Measurements from ENCODE around the gene PTPRG.

The PTPRG gene

DNA sequence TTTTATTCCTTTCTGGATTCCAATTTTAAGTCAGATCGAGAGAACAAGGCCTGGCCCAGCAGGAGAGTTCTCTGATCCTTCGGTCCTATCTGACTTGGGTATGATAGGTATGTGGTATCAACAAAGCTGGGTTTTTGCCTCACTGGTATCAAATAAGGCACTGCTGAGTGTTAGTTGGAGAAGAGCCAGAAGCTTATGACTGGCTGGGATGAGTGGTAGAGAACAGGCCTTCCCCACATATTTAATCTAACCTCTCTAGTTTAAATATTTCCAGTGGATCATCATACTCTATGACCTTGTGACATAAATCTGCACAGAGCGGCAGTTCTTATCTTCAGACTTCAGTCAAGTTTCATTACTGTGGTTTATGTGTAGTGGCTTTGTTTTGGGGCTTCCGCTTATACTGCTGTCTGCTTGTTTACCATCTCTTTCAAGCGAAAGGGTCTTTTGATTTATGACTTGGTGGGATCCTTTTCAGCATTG, 164.5 kb downstream of the PTPRG start:
- Histone ChIP-seq H3K79me2 (ENCODE audit: control insufficient read depth, low read length) (no peaks in the 10 kb centered on the region), H3K27ac (ENCODE audit: low read depth, low read length) (no peak overlapping the region), H4K20me1 (ENCODE audit: control insufficient read depth, insufficient read depth, low read depth, low read length) (no peaks in the 10 kb centered on the region), H3K4me2 (ENCODE audit: low read length) (no peak overlapping the region), H3K4me3 (ENCODE audit: low read length) (no peak overlapping the region), H3K9me2 (replicated peaks; ENCODE audit: control insufficient read depth, low read length) (no peaks in the 10 kb centered on the region), H3K27me3 (ENCODE audit: control insufficient read depth, low read length) (no peaks in the 10 kb centered on the region), H3K9me3 (ENCODE audit: control insufficient read depth, insufficient read depth, low read length) (no peaks in the 10 kb centered on the region), H3F3A (ENCODE audit: control insufficient read depth, insufficient read depth) (no peaks in the 10 kb centered on the region), H3K36me3 (ENCODE audit: control insufficient read depth, low read length) (no peaks in the 10 kb centered on the region), H3K4me1 (ENCODE audit: control insufficient read depth, low read length) (no peaks in the 10 kb centered on the region)
- TF ChIP-seq, protein P1, sequence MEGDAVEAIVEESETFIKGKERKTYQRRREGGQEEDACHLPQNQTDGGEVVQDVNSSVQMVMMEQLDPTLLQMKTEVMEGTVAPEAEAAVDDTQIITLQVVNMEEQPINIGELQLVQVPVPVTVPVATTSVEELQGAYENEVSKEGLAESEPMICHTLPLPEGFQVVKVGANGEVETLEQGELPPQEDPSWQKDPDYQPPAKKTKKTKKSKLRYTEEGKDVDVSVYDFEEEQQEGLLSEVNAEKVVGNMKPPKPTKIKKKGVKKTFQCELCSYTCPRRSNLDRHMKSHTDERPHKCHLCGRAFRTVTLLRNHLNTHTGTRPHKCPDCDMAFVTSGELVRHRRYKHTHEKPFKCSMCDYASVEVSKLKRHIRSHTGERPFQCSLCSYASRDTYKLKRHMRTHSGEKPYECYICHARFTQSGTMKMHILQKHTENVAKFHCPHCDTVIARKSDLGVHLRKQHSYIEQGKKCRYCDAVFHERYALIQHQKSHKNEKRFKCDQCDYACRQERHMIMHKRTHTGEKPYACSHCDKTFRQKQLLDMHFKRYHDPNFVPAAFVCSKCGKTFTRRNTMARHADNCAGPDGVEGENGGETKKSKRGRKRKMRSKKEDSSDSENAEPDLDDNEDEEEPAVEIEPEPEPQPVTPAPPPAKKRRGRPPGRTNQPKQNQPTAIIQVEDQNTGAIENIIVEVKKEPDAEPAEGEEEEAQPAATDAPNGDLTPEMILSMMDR (IDR thresholded peaks at IDR 0.05; ENCODE audit: low read depth, low read length, poor library complexity, severe bottlenecking) = no peak
- TF ChIP-seq EZH2phosphoT487 (IDR thresholded peaks at IDR 0.05; ENCODE audit: borderline replicate concordance, low read length) = no peak

DNA sequence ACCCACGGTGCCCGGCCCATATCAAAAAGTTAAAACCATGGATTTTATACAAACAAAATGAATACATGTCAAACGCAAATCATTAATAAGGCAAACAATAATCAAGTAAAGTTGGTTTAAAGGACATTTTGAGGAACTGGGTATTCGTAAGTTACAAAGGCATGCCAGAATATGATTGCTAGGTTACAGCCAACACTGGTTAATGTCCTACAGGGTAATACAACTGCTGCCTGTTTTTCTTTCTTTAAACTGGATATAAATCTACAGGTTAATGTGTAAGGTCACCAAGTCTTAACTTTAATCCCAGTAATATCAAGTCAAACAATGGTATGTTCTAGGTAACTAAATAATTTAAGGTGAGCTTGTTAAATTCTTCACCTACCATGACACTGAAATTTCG, 166.1 kb downstream of the PTPRG start:
- Histone ChIP-seq H4K20me1 (ENCODE audit: control insufficient read depth, insufficient read depth, low read depth, low read length) (no peaks in the 10 kb centered on the region), H3K9me3 (ENCODE audit: control insufficient read depth, insufficient read depth, low read length) (no peaks in the 10 kb centered on the region), H3K79me2 (ENCODE audit: control insufficient read depth, low read length) (no peaks in the 10 kb centered on the region), H3K4me2 (ENCODE audit: low read length) (no peak overlapping the region), H3K27ac (ENCODE audit: low read depth, low read length) (no peak overlapping the region), H3F3A (ENCODE audit: control insufficient read depth, insufficient read depth) (no peaks in the 10 kb centered on the region), H3K4me3 (ENCODE audit: low read length) (no peak overlapping the region), H3K36me3 (ENCODE audit: control insufficient read depth, low read length) (no peaks in the 10 kb centered on the region), H3K27me3 (ENCODE audit: control insufficient read depth, low read length) (no peaks in the 10 kb centered on the region), H3K4me1 (ENCODE audit: control insufficient read depth, low read length) (no peaks in the 10 kb centered on the region), H3K9me2 (replicated peaks; ENCODE audit: control insufficient read depth, low read length) (no peaks in the 10 kb centered on the region)
- TF ChIP-seq, protein P1 (IDR thresholded peaks at IDR 0.05; ENCODE audit: low read depth, low read length, poor library complexity, severe bottlenecking) = no peak
- TF ChIP-seq EZH2phosphoT487 (IDR thresholded peaks at IDR 0.05; ENCODE audit: borderline replicate concordance, low read length) = no peak

DNA sequence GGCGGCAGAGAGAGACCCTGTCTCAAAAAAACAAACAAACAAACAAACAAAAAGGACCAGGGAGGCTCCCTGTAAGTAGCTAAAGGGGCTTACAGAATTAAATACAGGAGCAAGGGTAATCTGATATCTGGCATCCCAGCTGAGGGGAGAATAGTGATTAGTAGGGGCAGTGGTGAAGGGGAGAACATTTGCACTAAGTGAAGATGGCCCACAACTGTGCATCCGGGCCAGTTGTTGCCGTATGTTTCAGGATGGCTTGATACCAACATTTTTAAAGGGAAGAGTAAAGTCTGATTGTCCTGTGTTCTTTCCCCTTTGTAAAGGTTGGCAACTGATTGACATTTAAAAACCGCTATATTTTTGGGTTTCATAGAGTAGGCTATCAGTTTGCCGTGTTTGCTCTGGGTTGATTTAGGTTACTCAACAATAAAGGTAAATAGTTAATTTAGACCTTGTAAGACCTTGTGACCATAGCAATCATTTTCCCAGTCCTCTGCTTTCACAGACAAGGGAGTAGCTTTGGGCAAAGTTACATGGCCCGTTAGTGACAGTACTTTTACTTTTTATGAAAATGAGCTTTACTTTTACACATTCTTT, 167.8 kb downstream of the PTPRG start:
- H3K27ac ChIP-seq (ENCODE audit: low read depth, low read length) = no peak overlapping the region
- no peak overlapping the region for H3K4me3 ChIP-seq (ENCODE audit: low read length)
- no peak overlapping the region for H3K4me2 ChIP-seq (ENCODE audit: low read length)
- no peaks in the 10 kb centered on the region for H3K4me1 ChIP-seq (ENCODE audit: control insufficient read depth, low read length)
- H3F3A ChIP-seq (ENCODE audit: control insufficient read depth, insufficient read depth) = no peaks in the 10 kb centered on the region
- H3K36me3 ChIP-seq (ENCODE audit: control insufficient read depth, low read length) = no peaks in the 10 kb centered on the region
- H3K79me2 ChIP-seq (ENCODE audit: control insufficient read depth, low read length) = no peaks in the 10 kb centered on the region
- H4K20me1 ChIP-seq (ENCODE audit: control insufficient read depth, insufficient read depth, low read depth, low read length) = no peaks in the 10 kb centered on the region
- H3K9me2 ChIP-seq (replicated peaks; ENCODE audit: control insufficient read depth, low read length) = no peaks in the 10 kb centered on the region
- H3K27me3 ChIP-seq (ENCODE audit: control insufficient read depth, low read length) = no peaks in the 10 kb centered on the region
- TF ChIP-seq EZH2phosphoT487 (IDR thresholded peaks at IDR 0.05; ENCODE audit: borderline replicate concordance, low read length) = no peak
- TF ChIP-seq, protein P1 (IDR thresholded peaks at IDR 0.05; ENCODE audit: low read depth, low read length, poor library complexity, severe bottlenecking) = no peak
- H3K9me3 ChIP-seq (ENCODE audit: control insufficient read depth, insufficient read depth, low read length) = no peaks in the 10 kb centered on the region

Measured in DOHH2 (cell line).